HepG2 (cell line): ENCODE results near the gene CDC42EP3. TPM values are rescaled to one million over a fixed set of nuclear protein-coding genes. Genes with fewer than 3 reads are reported as not detected.

Experiments
- ATAC-seq: fragments of 200-7000 bp; cut with Tn5 transposase; 3 replicates; pipeline ENCODE4 v1.9.1; 2020; ENCODE audit warnings: mild to moderate bottlenecking, moderate library complexity
- BruUV-seq: library from RNA; stranded (reverse); fragments of 400-500 nt; replicated peaks from 2 replicates; lab custom pipeline; 2021; lab: Mats Ljungman, UMichigan
- CTCF ChIA-PET: fragments of 300-600 bp; formaldehyde crosslinking; extraction: SDS; loops from one replicate; lab custom pipeline; 2021; ENCODE audit warnings: low total read pairs, inconsistent platforms, low intra/inter-chr PET ratio; lab: Yijun Ruan, JAX
- POLR2A ChIA-PET: fragments of 350-600 bp; sonication (Branson Sonifier 250); formaldehyde crosslinking; loops from one replicate; lab custom pipeline; 2020; ENCODE audit warnings: antibody characterized with exemption, inconsistent platforms; lab: Yijun Ruan, JAX
- DNase-seq: peaks from one replicate; pipeline ENCODE4 v3.0.0-alpha.2; 2015; ENCODE audit warnings: low spot score
- FAIRE-seq: peaks from 3 replicates; lab custom pipeline; 2011; peaks lifted over from hg19 to GRCh38; lab: Jason Lieb, UNC
- H2AFZ ChIP-seq: one replicate; pipeline ENCODE4 v1.6.1; 2011; ENCODE audit warnings: low read length, inconsistent platforms
- H3K27ac ChIP-seq: fragments of 300-600 bp; 3 replicates; pipeline ENCODE4 v1.8.0; 2011; ENCODE audit warnings: mixed run types, mild to moderate bottlenecking, mixed read lengths, low read length, inconsistent platforms; ENCODE audit not compliant: insufficient read depth; ENCODE audit errors: extremely low read length
- H3K27me3 ChIP-seq, 2 experiments: fragments of 200-600 bp in 1 of 2; 2 replicates in 1 of 2; 3 replicates in 1 of 2; pipeline versions ENCODE4 v1.6.0 to v1.8.0; 2011; ENCODE audit warnings: low read length in 2 of 2, mild to moderate bottlenecking in 2 of 2, moderate library complexity in 2 of 2, inconsistent platforms in 1 of 2; ENCODE audit not compliant: insufficient read depth in 2 of 2, control insufficient read depth in 1 of 2
- H3K36me3 ChIP-seq, 2 experiments: fragments of 200-600 bp in 1 of 2; replicated peaks in 1 of 2; 2 replicates in 1 of 2; 3 replicates in 1 of 2; pipeline versions ENCODE4 v1.5.1 to v1.8.0; 2011; ENCODE audit warnings: low read length in 2 of 2, inconsistent platforms in 1 of 2; ENCODE audit not compliant: insufficient read depth in 2 of 2, control insufficient read depth in 1 of 2
- H3K4me1 ChIP-seq: 2 replicates; pipeline ENCODE4 v1.5.1; 2012; ENCODE audit warnings: low read length, inconsistent platforms; ENCODE audit not compliant: insufficient read depth
- H3K4me2 ChIP-seq: 2 replicates; pipeline ENCODE4 v1.6.0; 2011; ENCODE audit warnings: low read depth, low read length, inconsistent platforms
- H3K4me3 ChIP-seq, 3 experiments: fragments of 200-600 bp in 1 of 3; sonication (generic), shearing (Covaris generic) in 1 of 3; replicated peaks in 1 of 3; 2 replicates each; pipeline ENCODE4 v1.5.1; 2011 to 2016; ENCODE audit warnings: low read length in 3 of 3, inconsistent platforms in 2 of 3, low read depth in 2 of 3, mild to moderate bottlenecking in 2 of 3, control low read depth in 1 of 3, mixed read lengths in 1 of 3; ENCODE audit not compliant: insufficient read depth in 1 of 3
- H3K79me2 ChIP-seq: one replicate; pipeline ENCODE4 v1.6.1; 2011; ENCODE audit warnings: low read length, inconsistent platforms; ENCODE audit not compliant: insufficient read depth
- H3K9ac ChIP-seq: 2 replicates; pipeline ENCODE4 v1.6.0; 2011; ENCODE audit warnings: mild to moderate bottlenecking, low read depth, low read length, inconsistent platforms; ENCODE audit not compliant: insufficient read depth
- H3K9me3 ChIP-seq: 2 replicates; pipeline ENCODE4 v1.5.1; 2012; ENCODE audit warnings: mild to moderate bottlenecking, low read length
- H4K20me1 ChIP-seq: 2 replicates; pipeline ENCODE4 v1.6.0; 2011; ENCODE audit warnings: inconsistent platforms, mild to moderate bottlenecking, low read length, moderate library complexity; ENCODE audit not compliant: insufficient read depth
- KLF11 ChIP-seq: IDR thresholded peaks from 2 replicates; pipeline ENCODE4 v1.6.1; 2016; ENCODE audit warnings: missing compliant biosample characterization
- MED8 ChIP-seq: sonication (generic); formaldehyde crosslinking; IDR thresholded peaks from 2 replicates; pipeline ENCODE4 v1.8.1; 2023; ENCODE audit warnings: mild to moderate bottlenecking, missing genetic modification reagents; ENCODE audit not compliant: insufficient replicate concordance
- PRPF4 ChIP-seq: fragments of 200-400 bp; formaldehyde crosslinking; IDR thresholded peaks from 2 replicates; pipeline ENCODE4 v1.6.1; 2016; ENCODE audit warnings: low read length, low read depth; ENCODE audit not compliant: poor library complexity, severe bottlenecking
- ZBTB7B ChIP-seq: sonication (generic); formaldehyde crosslinking; IDR thresholded peaks from 2 replicates; pipeline ENCODE4 v1.4.0; 2020; ENCODE audit warnings: missing genetic modification reagents
- ZNF232 ChIP-seq: sonication (generic); formaldehyde crosslinking; IDR thresholded peaks from 2 replicates; pipeline ENCODE4 v1.4.0; 2020; ENCODE audit warnings: missing genetic modification reagents, borderline replicate concordance
- ZNF274 ChIP-seq: sonication (generic); formaldehyde crosslinking; IDR thresholded peaks from 2 replicates; pipeline ENCODE4 v1.5.1; 2020; ENCODE audit warnings: mild to moderate bottlenecking, missing genetic modification reagents
- WGBS: methylation state at CpG from one replicate; pipeline ENCODE4 v1.1.6; 2017; ENCODE audit warnings: low lambda C conversion rate; 5-methylcytosine and 5-hydroxymethylcytosine counted together
- in situ Hi-C: cut with HindIII; loops from 2 replicates; pipeline ENCODE4 v1.10.0; 2017; ENCODE audit warnings: low pct_unique_long_range_greater_than_20kb; ENCODE audit not compliant: extremely low pct_ligation_motif_present
- intact Hi-C: fragments of 100-400 bp; cut with micrococcal nuclease; formaldehyde crosslinking; loops from one replicate; pipeline ENCODE4 v1.10.0; 2022; ENCODE audit not compliant: unreplicated experiment
- polyA plus RNA-seq, 8 experiments: library from polyadenylated mRNA; depleted of rRNA in 3 of 8; stranded (reverse) in 7 of 8; unstranded in 1 of 8; fragments of >200 nt; fragmentation: Illumina TruSeq in 4 of 8; extraction: Trizol in 4 of 8; gene quantifications; 2 replicates each; pipeline versions ENCODE4 v1.2.1 to v1.2.3, GENCODE V29; 2011 to 2016; ENCODE audit warnings: low read depth in 4 of 8, missing spikeins in 1 of 8, mixed read lengths in 1 of 8; ENCODE audit not compliant: insufficient read depth in 1 of 8
- total RNA-seq, 5 experiments: library from RNA; depleted of rRNA; stranded (reverse); fragments of >200 nt; fragmentation: Illumina TruSeq; extraction: Trizol; gene quantifications; 2 replicates each; pipeline ENCODE4 v1.2.3, GENCODE V29; 2016; ENCODE audit warnings: low read depth in 1 of 5
- TF ChIP-seq, protein P1 (sequence below): sonication (generic); formaldehyde crosslinking; IDR thresholded peaks from 2 replicates; pipeline ENCODE4 v1.8.0; 2022; ENCODE audit warnings: mild to moderate bottlenecking, missing genetic modification reagents, moderate library complexity
- TF ChIP-seq, protein P2 (sequence below): sonication (generic); formaldehyde crosslinking; IDR thresholded peaks from 2 replicates; pipeline ENCODE4 v1.9.0; 2022; ENCODE audit warnings: missing genetic modification reagents, mild to moderate bottlenecking, borderline replicate concordance
- TF ChIP-seq, protein P3 (sequence below), 2 experiments: fragments of 450-650 bp in 1 of 2; sonication (generic) in 1 of 2; formaldehyde crosslinking in 1 of 2; IDR thresholded peaks; 2 replicates each; pipeline versions ENCODE4 v1.6.1 to v1.8.0; 2016 to 2022; ENCODE audit warnings: antibody characterized with exemption in 1 of 2, mild to moderate bottlenecking in 1 of 2, missing genetic modification reagents in 1 of 2
- TF ChIP-seq, protein P4 (sequence below): sonication (generic); formaldehyde crosslinking; IDR thresholded peaks from 2 replicates; pipeline ENCODE4 v1.5.0; 2020; ENCODE audit warnings: mild to moderate bottlenecking, missing genetic modification reagents

The CDC42EP3 gene
- total and polyA plus RNA-seq, 2 of the 13 experiments (the other 11 are each of a cell fraction or from before 2014, with no cell fraction given): 0.01 TPM; not detected in 1

DNA sequence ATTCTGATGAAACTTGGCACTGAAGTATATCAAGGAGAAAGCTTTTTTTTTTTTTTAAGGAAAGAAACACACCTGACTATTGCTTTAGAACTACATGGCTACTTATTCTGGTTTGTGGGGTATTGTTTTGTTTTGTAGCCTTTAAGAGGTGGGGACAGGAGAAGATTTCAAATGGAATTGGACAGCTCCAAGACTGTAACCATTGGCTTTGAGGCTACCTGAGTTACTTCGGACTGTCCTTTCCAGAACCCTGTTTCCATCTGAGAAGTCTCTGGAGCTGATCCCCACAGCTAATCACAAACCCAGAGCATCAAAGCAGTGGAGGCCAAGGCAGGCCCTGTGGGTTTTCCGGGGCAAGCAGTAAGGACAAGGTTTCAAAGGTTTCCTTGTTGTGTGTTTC lies 4.7 kb downstream of the CDC42EP3 start:
- Histone ChIP-seq H3K27me3 (peaks cover 8 to 44% of the 10 kb centered on the region in 2 experiments), H4K20me1 (no peaks in the 10 kb centered on the region; the same call in 1 of the 2 replicates), H3K4me2 (no peak overlapping the region), H3K4me3 (no peak overlapping the region), H3K4me1 (peaks cover 7% of the 10 kb centered on the region), H3K27ac (no peak overlapping the region), H3K36me3 (no peaks in the 10 kb centered on the region), H3K9me3 (no peaks in the 10 kb centered on the region), H3K79me2 (no peaks in the 10 kb centered on the region), H3K9ac (no peak overlapping the region), H2AFZ (no peak overlapping the region)
- FAIRE-seq: no peak
- 0% methylated on average over 2 of the region's 2 CpGs for WGBS
- in situ Hi-C loops (no loop called here), intact Hi-C loops (no loop called here)
- DNase-seq: no peak
- ATAC-seq: no peak
- ChIA-PET CTCF (no interaction called here), POLR2A (no interaction called here)
- BruUV-seq: no TSS peak
- no peak for TF ChIP-seq ZNF232 (CRISPR knock-in tag)
- no peak for TF ChIP-seq ZBTB7B
- TF ChIP-seq, protein P1, sequence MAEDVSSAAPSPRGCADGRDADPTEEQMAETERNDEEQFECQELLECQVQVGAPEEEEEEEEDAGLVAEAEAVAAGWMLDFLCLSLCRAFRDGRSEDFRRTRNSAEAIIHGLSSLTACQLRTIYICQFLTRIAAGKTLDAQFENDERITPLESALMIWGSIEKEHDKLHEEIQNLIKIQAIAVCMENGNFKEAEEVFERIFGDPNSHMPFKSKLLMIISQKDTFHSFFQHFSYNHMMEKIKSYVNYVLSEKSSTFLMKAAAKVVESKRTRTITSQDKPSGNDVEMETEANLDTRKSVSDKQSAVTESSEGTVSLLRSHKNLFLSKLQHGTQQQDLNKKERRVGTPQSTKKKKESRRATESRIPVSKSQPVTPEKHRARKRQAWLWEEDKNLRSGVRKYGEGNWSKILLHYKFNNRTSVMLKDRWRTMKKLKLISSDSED (CRISPR knock-in tag): no peak
- no peak for TF ChIP-seq MED8 (CRISPR knock-in tag)
- no peak for TF ChIP-seq PRPF4
- TF ChIP-seq, protein P2, sequence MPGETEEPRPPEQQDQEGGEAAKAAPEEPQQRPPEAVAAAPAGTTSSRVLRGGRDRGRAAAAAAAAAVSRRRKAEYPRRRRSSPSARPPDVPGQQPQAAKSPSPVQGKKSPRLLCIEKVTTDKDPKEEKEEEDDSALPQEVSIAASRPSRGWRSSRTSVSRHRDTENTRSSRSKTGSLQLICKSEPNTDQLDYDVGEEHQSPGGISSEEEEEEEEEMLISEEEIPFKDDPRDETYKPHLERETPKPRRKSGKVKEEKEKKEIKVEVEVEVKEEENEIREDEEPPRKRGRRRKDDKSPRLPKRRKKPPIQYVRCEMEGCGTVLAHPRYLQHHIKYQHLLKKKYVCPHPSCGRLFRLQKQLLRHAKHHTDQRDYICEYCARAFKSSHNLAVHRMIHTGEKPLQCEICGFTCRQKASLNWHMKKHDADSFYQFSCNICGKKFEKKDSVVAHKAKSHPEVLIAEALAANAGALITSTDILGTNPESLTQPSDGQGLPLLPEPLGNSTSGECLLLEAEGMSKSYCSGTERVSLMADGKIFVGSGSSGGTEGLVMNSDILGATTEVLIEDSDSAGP: no peak
- TF ChIP-seq, protein P3, sequence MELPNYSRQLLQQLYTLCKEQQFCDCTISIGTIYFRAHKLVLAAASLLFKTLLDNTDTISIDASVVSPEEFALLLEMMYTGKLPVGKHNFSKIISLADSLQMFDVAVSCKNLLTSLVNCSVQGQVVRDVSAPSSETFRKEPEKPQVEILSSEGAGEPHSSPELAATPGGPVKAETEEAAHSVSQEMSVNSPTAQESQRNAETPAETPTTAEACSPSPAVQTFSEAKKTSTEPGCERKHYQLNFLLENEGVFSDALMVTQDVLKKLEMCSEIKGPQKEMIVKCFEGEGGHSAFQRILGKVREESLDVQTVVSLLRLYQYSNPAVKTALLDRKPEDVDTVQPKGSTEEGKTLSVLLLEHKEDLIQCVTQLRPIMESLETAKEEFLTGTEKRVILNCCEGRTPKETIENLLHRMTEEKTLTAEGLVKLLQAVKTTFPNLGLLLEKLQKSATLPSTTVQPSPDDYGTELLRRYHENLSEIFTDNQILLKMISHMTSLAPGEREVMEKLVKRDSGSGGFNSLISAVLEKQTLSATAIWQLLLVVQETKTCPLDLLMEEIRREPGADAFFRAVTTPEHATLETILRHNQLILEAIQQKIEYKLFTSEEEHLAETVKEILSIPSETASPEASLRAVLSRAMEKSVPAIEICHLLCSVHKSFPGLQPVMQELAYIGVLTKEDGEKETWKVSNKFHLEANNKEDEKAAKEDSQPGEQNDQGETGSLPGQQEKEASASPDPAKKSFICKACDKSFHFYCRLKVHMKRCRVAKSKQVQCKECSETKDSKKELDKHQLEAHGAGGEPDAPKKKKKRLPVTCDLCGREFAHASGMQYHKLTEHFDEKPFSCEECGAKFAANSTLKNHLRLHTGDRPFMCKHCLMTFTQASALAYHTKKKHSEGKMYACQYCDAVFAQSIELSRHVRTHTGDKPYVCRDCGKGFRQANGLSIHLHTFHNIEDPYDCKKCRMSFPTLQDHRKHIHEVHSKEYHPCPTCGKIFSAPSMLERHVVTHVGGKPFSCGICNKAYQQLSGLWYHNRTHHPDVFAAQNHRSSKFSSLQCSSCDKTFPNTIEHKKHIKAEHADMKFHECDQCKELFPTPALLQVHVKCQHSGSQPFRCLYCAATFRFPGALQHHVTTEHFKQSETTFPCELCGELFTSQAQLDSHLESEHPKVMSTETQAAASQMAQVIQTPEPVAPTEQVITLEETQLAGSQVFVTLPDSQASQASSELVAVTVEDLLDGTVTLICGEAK (IDR thresholded peaks at IDR 0.05): no peak
- TF ChIP-seq, protein P3 (CRISPR knock-in tag; IDR thresholded peaks at IDR 0.05): no peak
- TF ChIP-seq ZNF274: no peak
- TF ChIP-seq, protein P4, sequence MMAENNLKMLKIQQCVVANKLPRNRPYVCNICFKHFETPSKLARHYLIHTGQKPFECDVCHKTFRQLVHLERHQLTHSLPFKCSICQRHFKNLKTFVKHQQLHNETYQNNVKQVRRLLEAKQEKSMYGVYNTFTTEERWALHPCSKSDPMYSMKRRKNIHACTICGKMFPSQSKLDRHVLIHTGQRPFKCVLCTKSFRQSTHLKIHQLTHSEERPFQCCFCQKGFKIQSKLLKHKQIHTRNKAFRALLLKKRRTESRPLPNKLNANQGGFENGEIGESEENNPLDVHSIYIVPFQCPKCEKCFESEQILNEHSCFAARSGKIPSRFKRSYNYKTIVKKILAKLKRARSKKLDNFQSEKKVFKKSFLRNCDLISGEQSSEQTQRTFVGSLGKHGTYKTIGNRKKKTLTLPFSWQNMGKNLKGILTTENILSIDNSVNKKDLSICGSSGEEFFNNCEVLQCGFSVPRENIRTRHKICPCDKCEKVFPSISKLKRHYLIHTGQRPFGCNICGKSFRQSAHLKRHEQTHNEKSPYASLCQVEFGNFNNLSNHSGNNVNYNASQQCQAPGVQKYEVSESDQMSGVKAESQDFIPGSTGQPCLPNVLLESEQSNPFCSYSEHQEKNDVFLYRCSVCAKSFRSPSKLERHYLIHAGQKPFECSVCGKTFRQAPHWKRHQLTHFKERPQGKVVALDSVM (CRISPR knock-in tag): no peak
- TF ChIP-seq KLF11 (CRISPR knock-in tag): no peak
